Activated naive CD8-positive, alpha-beta T cell (primary cell): Measurements from ENCODE around the gene SLC6A12.

Source experiments
- H3K27ac Mint-ChIP-seq: one replicate; pipeline ENCODE4 v1.8.0; 2021; ENCODE audit warnings: mixed read lengths
- H3K27me3 Mint-ChIP-seq: one replicate; pipeline ENCODE4 v1.8.0; 2021; ENCODE audit warnings: mixed read lengths
- H3K36me3 Mint-ChIP-seq: one replicate; pipeline ENCODE4 v1.8.0; 2021; ENCODE audit warnings: mixed read lengths
- H3K4me1 Mint-ChIP-seq: one replicate; pipeline ENCODE4 v1.8.0; 2021; ENCODE audit warnings: low read depth, mixed read lengths
- H3K4me3 Mint-ChIP-seq: one replicate; pipeline ENCODE4 v1.8.0; 2021; ENCODE audit warnings: mild to moderate bottlenecking, mixed read lengths
- H3K9me3 Mint-ChIP-seq: one replicate; pipeline ENCODE4 v1.8.0; 2021; ENCODE audit warnings: low read depth, mixed read lengths

SLC6A12 gene

DNA sequence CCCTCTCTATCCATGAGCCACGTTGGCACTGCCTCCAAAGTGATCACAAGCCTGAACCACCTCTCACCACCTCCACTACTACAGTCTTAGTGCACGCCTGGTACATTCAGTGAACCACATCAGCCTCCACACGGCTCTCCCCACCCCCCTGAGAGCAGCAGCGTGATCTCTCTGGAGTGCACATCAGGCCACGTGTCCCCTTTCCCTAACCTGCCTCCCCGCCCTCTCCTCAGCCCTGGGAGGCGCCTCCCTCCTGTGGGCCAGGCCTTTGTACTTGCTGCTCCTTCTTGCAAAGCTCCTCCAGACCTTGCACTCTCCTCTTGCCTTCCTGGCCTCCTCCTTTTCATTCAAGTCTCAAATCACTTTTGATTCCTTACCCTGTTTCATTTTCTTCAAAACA lies 49.8 kb downstream of the SLC6A12 start:
- Mint-ChIP-seq H3K27me3 (peaks cover 2% of the 10 kb centered on the region), H3K4me1 (peaks cover 8% of the 10 kb centered on the region), H3K9me3 (no peaks in the 10 kb centered on the region), H3K36me3 (no peaks in the 10 kb centered on the region), H3K27ac (no peak overlapping the region), H3K4me3 (no peak overlapping the region)

DNA sequence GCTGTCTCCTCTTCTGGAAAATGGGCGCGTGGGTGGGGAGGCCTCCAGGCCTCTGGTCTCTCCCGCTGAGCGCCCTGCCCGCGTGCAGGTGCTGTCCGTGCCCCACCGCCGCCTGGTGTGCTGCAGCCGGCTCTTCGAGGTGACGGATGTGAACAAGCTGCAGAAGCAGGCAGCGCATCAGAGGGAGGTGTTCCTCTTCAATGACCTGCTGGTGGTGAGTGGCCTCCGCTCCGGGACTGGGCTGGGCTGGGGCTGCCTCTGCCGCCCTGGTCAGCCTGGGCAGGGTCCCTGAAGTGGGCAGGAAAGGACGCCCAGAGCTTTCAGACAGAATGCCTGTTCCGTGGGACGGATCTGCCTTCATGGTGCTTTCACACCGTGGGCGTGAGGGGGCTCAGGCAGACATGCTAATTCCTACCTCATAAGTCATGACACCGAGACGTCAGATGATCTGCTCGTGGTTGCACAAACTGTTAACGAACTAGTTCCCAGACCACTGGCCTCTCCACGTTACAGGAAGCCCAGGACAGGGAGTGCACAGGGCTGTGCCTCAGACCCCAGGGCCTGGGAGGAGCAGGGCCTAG lies 50.5 kb downstream of the SLC6A12 start:
- no peaks in the 10 kb centered on the region for H3K36me3 Mint-ChIP-seq
- H3K4me3 Mint-ChIP-seq, result no peak overlapping the region
- H3K9me3 Mint-ChIP-seq, result no peaks in the 10 kb centered on the region
- H3K27ac Mint-ChIP-seq, result no peak overlapping the region
- H3K27me3 Mint-ChIP-seq, result peaks cover 2% of the 10 kb centered on the region
- peaks cover 2% of the 10 kb centered on the region for H3K4me1 Mint-ChIP-seq

DNA sequence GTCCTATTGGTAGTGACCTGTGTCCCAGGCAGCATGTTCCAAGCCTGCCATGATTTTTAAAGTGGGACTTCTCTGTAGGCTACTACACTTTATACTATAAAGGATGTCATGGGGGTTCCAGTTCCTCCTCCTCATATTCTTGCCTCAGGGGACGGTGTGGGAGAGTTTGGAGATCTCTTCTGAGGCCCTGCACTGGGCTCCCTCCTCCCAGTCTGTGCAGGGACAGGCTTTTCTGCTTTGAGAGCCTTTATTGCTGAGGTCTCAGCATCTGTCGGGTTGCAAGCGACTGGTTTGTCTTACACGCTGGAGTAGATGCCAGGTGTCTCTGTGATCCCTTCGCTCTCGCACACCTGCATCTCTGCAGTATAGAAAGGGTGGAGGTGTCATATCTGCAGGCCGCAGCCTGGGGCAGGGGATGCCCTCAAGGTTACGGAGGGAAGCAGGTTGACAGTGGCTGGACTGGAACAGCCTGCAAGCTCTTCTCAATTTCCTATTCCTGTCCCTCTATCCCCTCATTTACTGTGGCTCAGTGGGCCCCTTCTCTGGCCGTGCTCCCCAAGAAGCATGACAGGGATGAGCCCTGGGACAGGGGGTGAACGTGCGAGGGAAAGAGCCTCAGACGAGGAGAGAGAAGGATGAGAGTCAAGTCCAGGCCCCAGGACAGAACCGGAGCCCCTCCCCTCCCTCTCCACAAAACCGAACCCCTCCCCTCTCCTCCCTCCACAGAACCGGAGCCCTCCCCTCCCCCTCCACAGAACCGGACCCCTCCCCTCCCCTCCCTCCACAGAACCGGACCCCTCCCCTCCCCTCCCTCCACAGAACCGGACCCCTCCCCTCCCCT lies 51.3 kb downstream of the SLC6A12 start:
- H3K9me3 Mint-ChIP-seq, result no peaks in the 10 kb centered on the region
- no peaks in the 10 kb centered on the region for H3K36me3 Mint-ChIP-seq
- no peak overlapping the region for H3K4me3 Mint-ChIP-seq
- H3K27ac Mint-ChIP-seq, result no peak overlapping the region
- H3K4me1 Mint-ChIP-seq, result no peaks in the 10 kb centered on the region
- H3K27me3 Mint-ChIP-seq, result peaks cover 2% of the 10 kb centered on the region

DNA sequence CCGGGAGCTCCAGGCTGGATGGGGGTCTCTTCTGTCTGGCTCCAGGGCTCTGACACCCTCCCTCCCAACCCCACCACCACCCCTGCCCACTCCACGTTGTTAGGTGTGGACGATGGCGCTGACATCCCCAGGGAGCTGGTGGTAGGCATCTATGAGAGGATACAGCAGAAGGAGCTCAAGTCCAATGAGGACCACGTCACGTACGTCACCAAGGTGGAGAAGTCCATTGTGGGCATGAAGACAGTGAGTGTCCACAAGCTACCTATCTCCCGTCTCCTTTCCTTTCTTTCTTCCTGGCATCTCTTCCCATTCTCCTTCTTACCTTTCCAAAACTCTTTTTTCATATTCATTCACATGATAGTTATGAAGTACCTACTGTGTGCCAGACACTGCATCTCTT lies 52.1 kb downstream of the SLC6A12 start:
- H3K9me3 Mint-ChIP-seq, result no peaks in the 10 kb centered on the region
- no peaks in the 10 kb centered on the region for H3K4me1 Mint-ChIP-seq
- no peaks in the 10 kb centered on the region for H3K27me3 Mint-ChIP-seq
- H3K27ac Mint-ChIP-seq, result no peak overlapping the region
- H3K4me3 Mint-ChIP-seq, result no peak overlapping the region
- H3K36me3 Mint-ChIP-seq, result no peaks in the 10 kb centered on the region

- Mint-ChIP-seq H3K27ac (no peak overlapping the region), H3K4me1 (no peaks in the 10 kb centered on the region), H3K4me3 (no peak overlapping the region), H3K9me3 (no peaks in the 10 kb centered on the region), H3K27me3 (no peaks in the 10 kb centered on the region), H3K36me3 (no peaks in the 10 kb centered on the region)
These were observed 53.1 kb downstream of the SLC6A12 start for GRCh38 chr12:160858-161257.

DNA sequence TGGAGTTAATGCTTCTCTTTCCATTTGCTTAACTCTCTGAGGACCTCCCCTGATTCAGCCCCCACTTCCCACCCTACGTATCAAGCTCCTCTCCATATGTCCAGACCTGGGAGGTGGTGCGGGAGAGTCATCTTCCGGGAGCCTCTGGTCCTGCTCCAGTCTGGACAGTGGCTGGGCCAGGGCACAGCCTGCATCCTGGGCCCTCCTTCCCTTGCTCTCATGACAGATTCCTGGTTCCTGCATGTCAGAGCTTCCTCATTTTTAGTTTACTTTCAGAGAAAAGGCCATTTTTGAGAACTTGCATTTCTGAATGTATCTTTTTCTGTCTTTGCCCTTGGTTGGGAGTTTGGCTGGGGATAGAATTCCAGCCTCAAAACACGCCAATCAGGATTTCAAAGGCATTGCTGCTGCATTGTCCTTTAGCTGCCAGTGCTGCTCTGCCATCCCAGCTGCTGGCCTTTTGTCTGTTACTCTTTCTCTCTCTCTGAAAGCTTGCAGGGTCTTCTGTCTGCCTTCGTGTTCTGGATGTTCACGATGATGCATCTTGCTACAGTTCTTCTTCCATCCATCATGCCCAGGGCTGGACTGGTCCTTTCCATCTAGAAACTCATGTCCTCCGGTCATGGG lies 54.7 kb downstream of the SLC6A12 start:
- no peaks in the 10 kb centered on the region for H3K36me3 Mint-ChIP-seq
- H3K4me3 Mint-ChIP-seq, result no peak overlapping the region
- no peak overlapping the region for H3K27ac Mint-ChIP-seq
- no peaks in the 10 kb centered on the region for H3K27me3 Mint-ChIP-seq
- no peaks in the 10 kb centered on the region for H3K9me3 Mint-ChIP-seq
- no peaks in the 10 kb centered on the region for H3K4me1 Mint-ChIP-seq

GRCh38 chr12:157644-158043 lies 56.3 kb downstream of the SLC6A12 start:
- H3K9me3 Mint-ChIP-seq, result no peaks in the 10 kb centered on the region
- H3K36me3 Mint-ChIP-seq, result no peaks in the 10 kb centered on the region
- H3K27ac Mint-ChIP-seq, result no peak overlapping the region
- H3K4me1 Mint-ChIP-seq, result peaks cover 6% of the 10 kb centered on the region
- no peak overlapping the region for H3K4me3 Mint-ChIP-seq
- H3K27me3 Mint-ChIP-seq, result no peaks in the 10 kb centered on the region

- peaks cover 2% of the 10 kb centered on the region for H3K27me3 Mint-ChIP-seq
- H3K4me3 Mint-ChIP-seq, result no peak overlapping the region
- H3K4me1 Mint-ChIP-seq, result peaks cover 10% of the 10 kb centered on the region
- H3K27ac Mint-ChIP-seq, result no peak overlapping the region
- H3K36me3 Mint-ChIP-seq, result no peaks in the 10 kb centered on the region
- H3K9me3 Mint-ChIP-seq, result no peaks in the 10 kb centered on the region
These were observed 57.0 kb downstream of the SLC6A12 start for GRCh38 chr12:156945-157344.

DNA sequence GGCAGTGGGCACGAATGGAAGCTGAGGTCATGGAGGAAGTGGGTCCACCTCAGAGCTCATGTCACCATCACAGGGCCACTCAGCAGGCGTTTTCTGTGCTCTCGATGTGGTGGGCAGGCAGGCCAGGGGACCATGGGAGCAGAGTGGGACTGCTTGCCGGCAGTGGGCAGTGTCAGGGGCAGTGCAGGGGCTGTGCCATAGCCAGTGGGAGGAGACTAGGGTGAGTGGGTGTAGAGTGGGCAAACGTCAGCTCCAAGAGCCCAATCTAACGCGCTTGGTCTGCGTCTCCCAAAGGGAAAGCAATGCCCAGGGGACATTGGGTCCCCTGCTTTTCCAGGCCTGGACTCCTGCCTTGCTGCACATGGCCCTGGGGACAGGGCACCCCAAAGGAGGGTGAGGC lies 58.3 kb downstream of the SLC6A12 start:
- Mint-ChIP-seq H3K9me3 (no peaks in the 10 kb centered on the region), H3K4me1 (peaks cover 10% of the 10 kb centered on the region), H3K4me3 (no peak overlapping the region), H3K27me3 (peaks cover 2% of the 10 kb centered on the region), H3K36me3 (no peaks in the 10 kb centered on the region), H3K27ac (no peak overlapping the region)

DNA sequence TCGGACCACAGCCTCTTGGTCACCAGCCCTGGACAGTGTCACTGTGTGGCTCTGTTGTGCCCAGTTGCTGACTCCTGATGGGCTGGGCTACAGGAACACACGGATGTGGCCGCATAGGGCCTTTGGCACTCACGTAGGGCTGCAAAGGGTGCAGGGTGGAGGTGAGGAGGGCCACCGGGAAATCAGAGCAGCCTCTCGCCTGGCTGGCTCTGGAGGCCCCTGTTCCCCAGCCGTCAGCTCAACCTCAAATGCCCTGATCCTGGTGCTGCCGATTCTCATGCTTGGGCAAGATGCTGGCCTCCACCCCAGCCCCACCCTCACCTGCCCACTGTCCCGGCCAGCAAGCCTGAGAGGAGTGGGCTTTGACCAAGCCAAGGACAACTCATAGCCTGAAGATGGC lies 59.0 kb downstream of the SLC6A12 start:
- H3K36me3 Mint-ChIP-seq, result no peaks in the 10 kb centered on the region
- H3K4me1 Mint-ChIP-seq, result peaks cover 10% of the 10 kb centered on the region
- peaks cover 2% of the 10 kb centered on the region for H3K27me3 Mint-ChIP-seq
- no peaks in the 10 kb centered on the region for H3K9me3 Mint-ChIP-seq
- no peak overlapping the region for H3K27ac Mint-ChIP-seq
- H3K4me3 Mint-ChIP-seq, result no peak overlapping the region

DNA sequence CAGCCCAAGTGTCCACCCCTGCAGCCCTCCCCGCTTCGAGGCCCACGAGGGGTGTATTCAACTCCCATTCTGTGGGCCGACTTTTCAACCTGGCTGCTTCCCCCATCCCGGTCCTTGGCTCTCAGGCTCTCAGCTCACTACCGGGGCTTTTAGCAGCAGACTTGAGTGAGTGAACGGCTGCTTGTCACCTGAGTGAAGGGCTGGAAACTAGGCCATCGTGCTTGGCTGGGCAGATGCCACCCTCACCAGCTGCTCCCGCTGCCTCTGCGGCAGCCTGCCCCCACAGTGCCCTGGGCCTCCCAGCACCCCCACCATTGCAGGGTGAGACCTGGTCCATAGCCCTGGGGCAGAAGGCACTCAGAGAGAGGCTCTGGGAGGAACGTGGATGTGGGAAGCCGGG lies 59.9 kb downstream of the SLC6A12 start:
- Mint-ChIP-seq H3K4me1 (peaks cover 10% of the 10 kb centered on the region), H3K27me3 (peaks cover 2% of the 10 kb centered on the region), H3K27ac (no peak overlapping the region), H3K9me3 (no peaks in the 10 kb centered on the region), H3K4me3 (no peak overlapping the region), H3K36me3 (no peaks in the 10 kb centered on the region)

GRCh38 chr12:153080-153746 lies 60.7 kb downstream of the SLC6A12 start:
- Mint-ChIP-seq H3K36me3 (no peaks in the 10 kb centered on the region), H3K27ac (no peak overlapping the region), H3K9me3 (no peaks in the 10 kb centered on the region), H3K4me3 (no peak overlapping the region), H3K4me1 (peaks cover 10% of the 10 kb centered on the region), H3K27me3 (peaks cover 2% of the 10 kb centered on the region)

GRCh38 chr12:152440-152839 lies 61.5 kb downstream of the SLC6A12 start:
- Mint-ChIP-seq H3K27me3 (peaks cover 2% of the 10 kb centered on the region), H3K27ac (no peak overlapping the region), H3K4me1 (peaks cover 10% of the 10 kb centered on the region), H3K9me3 (no peaks in the 10 kb centered on the region), H3K36me3 (no peaks in the 10 kb centered on the region), H3K4me3 (no peak overlapping the region)

DNA sequence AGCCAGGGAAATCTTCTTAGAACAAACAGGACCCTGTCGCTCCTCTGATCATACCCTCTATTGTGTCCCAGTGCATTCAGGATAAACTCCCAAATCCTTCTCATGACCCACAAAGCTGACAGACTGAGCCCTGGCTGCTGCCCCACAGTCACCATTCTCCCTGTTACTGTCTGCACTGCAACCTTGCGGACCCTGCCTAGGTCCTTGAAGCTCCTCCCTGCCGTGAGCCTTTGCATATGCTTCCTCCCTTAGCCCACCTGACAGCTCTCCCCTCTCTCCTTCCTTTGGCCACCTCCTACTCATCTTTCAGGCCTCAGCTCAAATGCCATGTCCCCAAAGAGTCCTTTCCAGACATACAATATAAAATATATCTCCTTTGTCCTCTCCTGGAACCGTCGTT lies 62.4 kb downstream of the SLC6A12 start:
- no peaks in the 10 kb centered on the region for H3K9me3 Mint-ChIP-seq
- no peak overlapping the region for H3K27ac Mint-ChIP-seq
- H3K4me3 Mint-ChIP-seq, result no peak overlapping the region
- H3K4me1 Mint-ChIP-seq, result peaks cover 10% of the 10 kb centered on the region
- H3K36me3 Mint-ChIP-seq, result no peaks in the 10 kb centered on the region
- peaks cover 2% of the 10 kb centered on the region for H3K27me3 Mint-ChIP-seq
